Hepatocyte (in vitro differentiated cells): ENCODE data around the gene GLI3.

Experiments
- CTCF ChIP-seq: fragments of 200-600 bp; sonication (generic); IDR thresholded peaks from 2 replicates; pipeline ENCODE4 v1.5.1; 2016; ENCODE audit warnings: antibody characterized with exemption, mild to moderate bottlenecking; ENCODE audit not compliant: poor library complexity
- EZH2 ChIP-seq: fragments of 200-600 bp; sonication (generic); IDR thresholded peaks from 2 replicates; pipeline ENCODE4 v1.6.1; 2016; ENCODE audit warnings: antibody characterized with exemption, mild to moderate bottlenecking, borderline replicate concordance

GRCh38 chr7:41955451-41955850, 281.6 kb downstream of the GLI3 start:
- TF ChIP-seq CTCF: no peak
- TF ChIP-seq EZH2: no peak
